H9 (cell line): Measurements from ENCODE around the gene TOR1AIP1. TPM values are rescaled to one million over a fixed set of nuclear protein-coding genes. Genes with fewer than 3 reads are reported as not detected.

ENCODE experiments used
- DNase-seq: peaks from one replicate; pipeline ENCODE4 v3.0.0-alpha.2; 2017
- H2AFZ ChIP-seq: one replicate; pipeline ENCODE4 v1.6.1; 2013; ENCODE audit warnings: mild to moderate bottlenecking, low read length, control low read depth, moderate library complexity
- H2AK5ac ChIP-seq: 2 replicates; pipeline ENCODE4 v1.6.1; 2013; ENCODE audit warnings: low read length, control low read depth, mixed read lengths; ENCODE audit not compliant: insufficient read length
- H2BK120ac ChIP-seq: one replicate; pipeline ENCODE4 v1.6.1; 2013; ENCODE audit warnings: low read depth, mild to moderate bottlenecking, low read length, control low read depth, inconsistent platforms; ENCODE audit not compliant: poor library complexity, severe bottlenecking
- H2BK12ac ChIP-seq: 2 replicates; pipeline ENCODE4 v1.6.1; 2013; ENCODE audit warnings: low read length, control low read depth, mixed read lengths, low read depth; ENCODE audit not compliant: insufficient read length
- H2BK15ac ChIP-seq: 2 replicates; pipeline ENCODE4 v1.6.1; 2013; ENCODE audit warnings: low read depth, low read length, control low read depth
- H2BK20ac ChIP-seq: one replicate; pipeline ENCODE4 v1.6.1; 2013; ENCODE audit warnings: low read depth, mild to moderate bottlenecking, low read length, control low read depth, inconsistent platforms; ENCODE audit not compliant: poor library complexity, severe bottlenecking
- H2BK5ac ChIP-seq: 2 replicates; pipeline ENCODE4 v1.6.1; 2013; ENCODE audit warnings: low read length, control low read depth, mixed read lengths; ENCODE audit not compliant: insufficient read length
- H3K14ac ChIP-seq: 2 replicates; pipeline ENCODE4 v1.6.1; 2013; ENCODE audit warnings: low read length, control low read depth; ENCODE audit not compliant: insufficient read depth
- H3K18ac ChIP-seq: 2 replicates; pipeline ENCODE4 v1.6.1; 2013; ENCODE audit warnings: low read depth, mild to moderate bottlenecking, mixed read lengths, low read length, control low read depth; ENCODE audit not compliant: insufficient read length
- H3K23ac ChIP-seq: 2 replicates; pipeline ENCODE4 v1.6.1; 2013; ENCODE audit warnings: low read length, control low read depth, mixed read lengths, low read depth; ENCODE audit not compliant: insufficient read length
- H3K23me2 ChIP-seq: 2 replicates; pipeline ENCODE4 v1.6.1; 2013; ENCODE audit warnings: low read depth, mild to moderate bottlenecking, mixed read lengths, low read length, control low read depth; ENCODE audit not compliant: insufficient read length, poor library complexity, severe bottlenecking
- H3K27ac ChIP-seq: 2 replicates; pipeline ENCODE4 v1.5.1; 2013; ENCODE audit warnings: low read length, control low read depth, mixed read lengths, low read depth; ENCODE audit not compliant: insufficient read length
- H3K27me3 ChIP-seq: 2 replicates; pipeline ENCODE4 v1.6.1; 2013; ENCODE audit warnings: low read length, control low read depth, inconsistent platforms; ENCODE audit not compliant: insufficient read depth
- H3K4ac ChIP-seq: 2 replicates; pipeline ENCODE4 v1.6.1; 2013; ENCODE audit warnings: low read depth, mild to moderate bottlenecking, control low read depth, inconsistent platforms, low read length, moderate library complexity
- H3K4me1 ChIP-seq: 2 replicates; pipeline ENCODE4 v1.6.1; 2013; ENCODE audit warnings: low read length, control low read depth, inconsistent platforms; ENCODE audit not compliant: insufficient read depth
- H3K4me2 ChIP-seq: 2 replicates; pipeline ENCODE4 v1.6.1; 2013; ENCODE audit warnings: low read length, control low read depth, mixed read lengths; ENCODE audit not compliant: insufficient read length, insufficient read depth
- H3K56ac ChIP-seq: 2 replicates; pipeline ENCODE4 v1.6.1; 2013; ENCODE audit warnings: low read depth, mild to moderate bottlenecking, mixed read lengths, low read length, control low read depth; ENCODE audit not compliant: insufficient read length
- H3K79me1 ChIP-seq: 2 replicates; pipeline ENCODE4 v1.6.1; 2013; ENCODE audit warnings: low read depth, mild to moderate bottlenecking, moderate library complexity, low read length, control low read depth, inconsistent platforms; ENCODE audit not compliant: insufficient read depth, poor library complexity, severe bottlenecking
- H3K79me2 ChIP-seq: 2 replicates; pipeline ENCODE4 v1.6.1; 2013; ENCODE audit warnings: low read length, control low read depth, inconsistent platforms; ENCODE audit not compliant: insufficient read depth
- H3K9ac ChIP-seq: 2 replicates; pipeline ENCODE4 v1.6.1; 2013; ENCODE audit warnings: low read length, control low read depth, mixed read lengths; ENCODE audit not compliant: insufficient read length; ENCODE audit errors: extremely low read depth
- H3K9me3 ChIP-seq: one replicate; pipeline ENCODE4 v1.6.1; 2013; ENCODE audit warnings: low read depth, low read length, inconsistent platforms; ENCODE audit not compliant: control insufficient read depth
- H3T11ph ChIP-seq: one replicate; pipeline ENCODE4 v1.6.1; 2013; ENCODE audit warnings: mild to moderate bottlenecking, low read length, control low read depth, inconsistent platforms
- H4K20me1 ChIP-seq: one replicate; pipeline ENCODE4 v1.6.1; 2013; ENCODE audit not compliant: control insufficient read depth, insufficient read length, insufficient read depth
- H4K5ac ChIP-seq: 2 replicates; pipeline ENCODE4 v1.6.1; 2013; ENCODE audit warnings: low read depth, mild to moderate bottlenecking, mixed read lengths, low read length, control low read depth; ENCODE audit not compliant: insufficient read length
- H4K8ac ChIP-seq: replicated peaks from 2 replicates; pipeline ENCODE4 v1.6.1; 2013; ENCODE audit warnings: low read length, control low read depth, mixed read lengths, low read depth; ENCODE audit not compliant: insufficient read length
- H4K91ac ChIP-seq: 2 replicates; pipeline ENCODE4 v1.6.1; 2013; ENCODE audit warnings: low read depth, mild to moderate bottlenecking, moderate library complexity, mixed read lengths, low read length, control low read depth; ENCODE audit not compliant: insufficient read length
- H3K27ac Mint-ChIP-seq, 3 experiments: 2 replicates in 2 of 3; 3 replicates in 1 of 3; pipeline ENCODE4 v1.8.0; 2020 to 2021; ENCODE audit warnings: mixed read lengths in 3 of 3, mild to moderate bottlenecking in 1 of 3, moderate library complexity in 1 of 3
- H3K27me3 Mint-ChIP-seq: 2 replicates; pipeline ENCODE4 v1.8.0; 2021; ENCODE audit warnings: low read depth, mild to moderate bottlenecking, moderate library complexity, mixed read lengths
- H3K36me3 Mint-ChIP-seq, 3 experiments: 2 replicates in 2 of 3; 3 replicates in 1 of 3; pipeline ENCODE4 v1.8.0; 2020 to 2021; ENCODE audit warnings: low read depth in 3 of 3, mixed read lengths in 3 of 3; ENCODE audit not compliant: insufficient read depth in 1 of 3
- H3K4me1 Mint-ChIP-seq, 2 experiments: 2 replicates each; pipeline ENCODE4 v1.8.0; 2020; ENCODE audit warnings: mixed read lengths in 2 of 2
- H3K4me3 Mint-ChIP-seq, 2 experiments: 2 replicates in 1 of 2; 3 replicates in 1 of 2; pipeline ENCODE4 v1.8.0; 2020 to 2021; ENCODE audit warnings: mild to moderate bottlenecking in 2 of 2, mixed read lengths in 2 of 2, moderate library complexity in 1 of 2
- H3K9me3 Mint-ChIP-seq, 2 experiments: 2 replicates in 1 of 2; 3 replicates in 1 of 2; pipeline ENCODE4 v1.8.0; 2020; ENCODE audit warnings: mild to moderate bottlenecking in 2 of 2, mixed read lengths in 2 of 2, moderate library complexity in 1 of 2
- CTCF ChIP-seq: fragments of 200-600 bp; sonication (generic); conservative IDR thresholded peaks from 3 replicates; pipeline ENCODE4 v1.8.0; 2021; ENCODE audit warnings: antibody characterized with exemption, mild to moderate bottlenecking
- WGBS: extraction: QIAGEN DNeasy Blood & Tissue Kit; methylation state at CpG from one replicate; pipeline ENCODE4 v1.1.7; 2013; ENCODE audit warnings: missing lambda C conversion rate, low lambda C conversion rate, mixed read lengths; ENCODE audit not compliant: insufficient read length; ENCODE audit errors: extremely low coverage; 5-methylcytosine and 5-hydroxymethylcytosine counted together
- total RNA-seq: library from RNA; stranded (reverse); gene quantifications from 2 replicates; pipeline ENCODE4 v1.2.1, GENCODE V29; 2021

The TOR1AIP1 gene
- total RNA-seq, 1 experiment from 2014 or later: 25.5 TPM

- Mint-ChIP-seq H3K36me3 (no peaks in the 10 kb centered on the region), H3K27ac (no peak overlapping the region), H3K27me3 (no peaks in the 10 kb centered on the region), H3K9me3 (no peaks in the 10 kb centered on the region), H3K4me3 (no peak overlapping the region), H3K4me1 (peaks cover 4% of the 10 kb centered on the region in 2 experiments; a peak in 3 of 4 replicates)
- peaks cover 3% of the 10 kb centered on the region for H3K23me2 ChIP-seq
- no peak overlapping the region for H2AK5ac ChIP-seq
- H3T11ph ChIP-seq: no peak overlapping the region
- H3K4me2 ChIP-seq: no peak overlapping the region
- no peak overlapping the region for H2AFZ ChIP-seq
- no peak overlapping the region for H3K18ac ChIP-seq
- H3K4me1 ChIP-seq: no peaks in the 10 kb centered on the region; the same call in 1 of the 2 replicates
- H3K23ac ChIP-seq: no peak overlapping the region
- H3K79me2 ChIP-seq: peaks cover 3% of the 10 kb centered on the region
- H3K79me1 ChIP-seq: no peaks in the 10 kb centered on the region
- no peak overlapping the region for H4K8ac ChIP-seq
- H2BK5ac ChIP-seq: no peak overlapping the region
- no peak overlapping the region for H2BK120ac ChIP-seq
- TF ChIP-seq CTCF: no peak
- no peak overlapping the region for H3K9ac ChIP-seq
- H4K5ac ChIP-seq: no peak overlapping the region
- no peak overlapping the region for H4K91ac ChIP-seq
- no peak overlapping the region for H2BK20ac ChIP-seq
- no peaks in the 10 kb centered on the region for H3K9me3 ChIP-seq
- H3K14ac ChIP-seq: no peak overlapping the region
- H2BK15ac ChIP-seq: no peak overlapping the region
- no peak overlapping the region for H3K27ac ChIP-seq
- H3K56ac ChIP-seq: no peak overlapping the region
- no peaks in the 10 kb centered on the region for H3K27me3 ChIP-seq
- no peak overlapping the region for H2BK12ac ChIP-seq
- DNase-seq: no peak
- H3K4ac ChIP-seq: no peak overlapping the region
- no CpG with 5 or more reads among the region's 7 CpGs for WGBS
- no peaks in the 10 kb centered on the region for H4K20me1 ChIP-seq
Measured at GRCh38 chr1:179950651-179951050, 68.6 kb downstream of the TOR1AIP1 start.
